ENCODE measurements around the gene TOX2. TPM values are rescaled to one million over a fixed set of nuclear protein-coding genes. Genes with fewer than 3 reads are reported as not detected.

Gene TOX2
- total RNA-seq, 1 donor from 2014 or later: 5.0 TPM

- H3K36me3 Mint-ChIP-seq (ENCODE audit: low read depth, unreplicated experiment): no peaks in the 10 kb centered on the region
- no peak for TF ChIP-seq CTCF (IDR thresholded peaks at IDR 0.05; ENCODE audit: unreplicated experiment)
- H3K4me3 Mint-ChIP-seq (ENCODE audit: unreplicated experiment): no peak overlapping the region
- H3K27ac Mint-ChIP-seq (ENCODE audit: unreplicated experiment): no peak overlapping the region
- H3K4me1 Mint-ChIP-seq (ENCODE audit: unreplicated experiment): no peaks in the 10 kb centered on the region
- H3K27me3 Mint-ChIP-seq (ENCODE audit: unreplicated experiment): no peaks in the 10 kb centered on the region
- H3K9me3 Mint-ChIP-seq (ENCODE audit: unreplicated experiment): no peaks in the 10 kb centered on the region
- DNase-seq (ENCODE audit: low spot score): no peak
These were observed 11.1 kb downstream of the TOX2 start for GRCh38 chr20:43925801-43926200.

GRCh38 chr20:43926287-43927050 lies 11.8 kb downstream of the TOX2 start:
- Mint-ChIP-seq H3K36me3 (ENCODE audit: low read depth, unreplicated experiment) (no peaks in the 10 kb centered on the region), H3K27me3 (ENCODE audit: unreplicated experiment) (no peaks in the 10 kb centered on the region)
- TF ChIP-seq CTCF (IDR thresholded peaks at IDR 0.05; ENCODE audit: unreplicated experiment): no peak

GRCh38 chr20:43931976-43932375 lies 17.3 kb downstream of the TOX2 start:
- no peak for TF ChIP-seq CTCF (IDR thresholded peaks at IDR 0.05; ENCODE audit: unreplicated experiment)
- H3K4me1 Mint-ChIP-seq (ENCODE audit: unreplicated experiment): no peaks in the 10 kb centered on the region
- no peaks in the 10 kb centered on the region for H3K9me3 Mint-ChIP-seq (ENCODE audit: unreplicated experiment)
- H3K4me3 Mint-ChIP-seq (ENCODE audit: unreplicated experiment): no peak overlapping the region
- H3K27ac Mint-ChIP-seq (ENCODE audit: unreplicated experiment): no peak overlapping the region
- H3K27me3 Mint-ChIP-seq (ENCODE audit: unreplicated experiment): peaks cover 7% of the 10 kb centered on the region
- no peaks in the 10 kb centered on the region for H3K36me3 Mint-ChIP-seq (ENCODE audit: low read depth, unreplicated experiment)
- DNase-seq (ENCODE audit: low spot score): no peak

More at GRCh38 chr20:43926287-43927050, 11.8 kb downstream of the TOX2 start:
- Mint-ChIP-seq H3K4me3 (ENCODE audit: unreplicated experiment) (no peak overlapping the region), H3K27ac (ENCODE audit: unreplicated experiment) (no peak overlapping the region), H3K4me1 (ENCODE audit: unreplicated experiment) (no peaks in the 10 kb centered on the region), H3K9me3 (ENCODE audit: unreplicated experiment) (no peaks in the 10 kb centered on the region)
- DNase-seq (ENCODE audit: low spot score): no peak

GRCh38 chr20:43934833-43935232 lies 20.2 kb downstream of the TOX2 start:
- Mint-ChIP-seq H3K27me3 (ENCODE audit: unreplicated experiment) (peaks cover 7% of the 10 kb centered on the region), H3K36me3 (ENCODE audit: low read depth, unreplicated experiment) (no peaks in the 10 kb centered on the region), H3K4me3 (ENCODE audit: unreplicated experiment) (no peak overlapping the region), H3K4me1 (ENCODE audit: unreplicated experiment) (no peaks in the 10 kb centered on the region), H3K27ac (ENCODE audit: unreplicated experiment) (no peak overlapping the region), H3K9me3 (ENCODE audit: unreplicated experiment) (no peaks in the 10 kb centered on the region)
- TF ChIP-seq CTCF (IDR thresholded peaks at IDR 0.05; ENCODE audit: unreplicated experiment): no peak
- no peak for DNase-seq (ENCODE audit: low spot score)

- DNase-seq (ENCODE audit: low spot score): no peak
- Mint-ChIP-seq H3K4me3 (ENCODE audit: unreplicated experiment) (no peak overlapping the region), H3K27me3 (ENCODE audit: unreplicated experiment) (peaks cover 7% of the 10 kb centered on the region), H3K9me3 (ENCODE audit: unreplicated experiment) (no peaks in the 10 kb centered on the region), H3K27ac (ENCODE audit: unreplicated experiment) (no peak overlapping the region), H3K4me1 (ENCODE audit: unreplicated experiment) (no peaks in the 10 kb centered on the region), H3K36me3 (ENCODE audit: low read depth, unreplicated experiment) (no peaks in the 10 kb centered on the region)
- TF ChIP-seq CTCF (IDR thresholded peaks at IDR 0.05; ENCODE audit: unreplicated experiment): no peak
These were observed 21.6 kb downstream of the TOX2 start for GRCh38 chr20:43936104-43936770.

Data from endothelial cell (in vitro differentiated cells).